Right cardiac atrium (tissue), 5 donors: ENCODE results near the gene ADORA1. TPM values are rescaled to one million over a fixed set of nuclear protein-coding genes. Genes with fewer than 3 reads are reported as not detected.

Source experiments
- ATAC-seq, 2 donors: fragments of 200-7000 bp; cut with Tn5 transposase; one replicate each; pipeline versions ENCODE4 v1.8.0 to v1.9.1; 2020; ENCODE audit warnings: moderate library complexity in 2 of 2, mild to moderate bottlenecking in 1 of 2
- DNase-seq, 3 donors: peaks; one replicate each; pipeline ENCODE4 v3.0.0-alpha.2; 2020
- H3K27ac ChIP-seq: one replicate; pipeline ENCODE4 v1.5.1; 2013; ENCODE audit warnings: mild to moderate bottlenecking, low read length, control low read depth, moderate library complexity
- H3K27me3 ChIP-seq: one replicate; pipeline ENCODE4 v1.6.1; 2013; ENCODE audit not compliant: control insufficient read depth, insufficient read depth
- H3K4me1 ChIP-seq: one replicate; pipeline ENCODE4 v1.6.1; 2013; ENCODE audit warnings: low read length; ENCODE audit not compliant: control insufficient read depth, insufficient read depth
- H3K4me3 ChIP-seq: one replicate; pipeline ENCODE4 v1.5.1; 2013; ENCODE audit warnings: low read length, control low read depth
- H3K9me3 ChIP-seq: one replicate; pipeline ENCODE4 v1.6.1; 2013; ENCODE audit warnings: low read length; ENCODE audit not compliant: control insufficient read depth
- WGBS: extraction: QIAGEN DNeasy Blood & Tissue Kit; methylation state at CpG from one replicate; pipeline ENCODE4 v1.1.7; 2013; 5-methylcytosine and 5-hydroxymethylcytosine counted together
- intact Hi-C, 4 donors: fragments of 100-400 bp; cut with DNase I; formaldehyde crosslinking; loops; one replicate each; pipeline versions ENCODE4 v1.11.0 to v1.14.0; 2022 to 2023
- polyA plus RNA-seq: library from polyadenylated mRNA; stranded (reverse); fragments of 200-250 nt; gene quantifications from one replicate; pipeline ENCODE4 v1.2.3, GENCODE V29; 2013
- total RNA-seq, 4 donors: library from RNA; stranded (reverse); fragmentation: NEBNext Ultra II Directional; extraction: Animal tissue kit (Norgen Biotek cat#: 25700); gene quantifications; one replicate each; pipeline ENCODE4 v1.2.1, GENCODE V29; 2021
- donor health status: healthy with polysubstance abuse.
- donor health status: DM: no; HTN: yes; CAD: no.
- donor health status: DM: no; HTN: no; CAD: no.
- donor health status: DM: no; HTN: yes; CAD: no; lungs with severe emphysema.
- donor health status: DM: yes; HTN: yes; CAD: no.

The ADORA1 gene
- total and polyA plus RNA-seq, 5 donors = 14.8 to 32.9 (median 23.5) TPM

DNA sequence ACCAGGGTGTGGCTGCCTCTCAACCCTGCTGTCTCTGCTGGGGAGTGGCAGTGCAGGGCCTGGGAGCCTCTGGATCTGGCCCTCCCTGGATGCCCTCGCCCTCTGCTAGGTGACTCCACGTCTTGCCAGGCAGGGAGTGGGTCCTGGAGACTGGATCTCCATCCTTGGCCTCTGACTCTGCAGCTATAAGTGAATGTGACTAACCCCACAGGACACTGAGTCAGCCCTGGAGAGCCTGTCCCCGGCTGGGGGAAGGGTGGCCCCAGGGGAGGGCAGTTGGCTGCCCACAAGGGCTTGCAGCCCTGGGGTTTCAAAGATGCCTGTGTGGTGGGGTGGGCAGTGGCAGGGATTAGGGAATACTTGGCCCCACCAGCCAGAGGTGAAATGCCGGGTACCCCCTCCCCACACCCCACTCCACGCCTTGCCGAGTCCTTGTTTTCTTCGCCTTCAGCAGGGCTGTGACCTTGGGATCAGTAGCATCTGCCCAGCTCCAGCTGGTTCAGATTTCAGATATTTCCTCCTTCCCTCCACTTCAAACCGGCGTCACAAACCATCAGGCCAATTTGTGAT lies 50.0 kb downstream of the ADORA1 start:
- Histone ChIP-seq H3K27ac (no peak overlapping the region), H3K9me3 (no peaks in the 10 kb centered on the region), H3K4me3 (no peak overlapping the region), H3K4me1 (peaks cover 6% of the 10 kb centered on the region), H3K27me3 (no peaks in the 10 kb centered on the region)
- intact Hi-C loops = no loop called here
- ATAC-seq (no peak), DNase-seq (no peak)
- WGBS = 63% methylated on average over 9 of the region's 9 CpGs

GRCh38 chr1:203178083-203178482 lies 50.6 kb downstream of the ADORA1 start:
- Histone ChIP-seq H3K4me1 (peaks cover 6% of the 10 kb centered on the region), H3K4me3 (no peak overlapping the region), H3K9me3 (no peaks in the 10 kb centered on the region), H3K27me3 (no peaks in the 10 kb centered on the region), H3K27ac (no peak overlapping the region)
- intact Hi-C loops = no loop called here
- WGBS = 68% methylated on average over 5 of the region's 5 CpGs
- ATAC-seq = no peak
- DNase-seq = no peak

GRCh38 chr1:203178821-203179666 lies 51.5 kb downstream of the ADORA1 start:
- DNase-seq (peak in 1 of 3 donors; percentile 53), ATAC-seq (no peak)
- WGBS = 90% methylated on average over 14 of the region's 14 CpGs
- peaks cover 6% of the 10 kb centered on the region for H3K4me1 ChIP-seq
- no peak overlapping the region for H3K4me3 ChIP-seq
- H3K27me3 ChIP-seq = no peaks in the 10 kb centered on the region
- intact Hi-C loops = no loop called here
- no peaks in the 10 kb centered on the region for H3K9me3 ChIP-seq
- no peak overlapping the region for H3K27ac ChIP-seq

DNA sequence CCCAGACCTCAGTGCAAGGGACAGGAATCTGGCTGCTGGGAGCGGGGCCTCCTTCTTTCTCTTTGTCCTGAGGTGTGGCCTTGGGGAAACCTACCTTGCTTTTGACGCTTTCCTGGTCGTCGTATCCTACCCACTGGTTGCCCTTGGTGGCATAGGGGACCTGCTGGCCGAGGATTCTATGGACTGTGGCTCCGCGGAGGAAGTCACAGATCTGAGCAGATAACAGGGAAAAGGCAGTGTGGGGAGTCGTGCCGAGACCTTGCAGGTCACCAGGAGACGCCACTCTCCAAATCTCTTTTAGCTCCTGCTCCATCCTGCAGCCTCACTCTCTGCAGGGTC lies 52.1 kb downstream of the ADORA1 start:
- Histone ChIP-seq H3K27ac (no peak overlapping the region), H3K9me3 (no peaks in the 10 kb centered on the region), H3K4me3 (no peak overlapping the region), H3K4me1 (peaks cover 6% of the 10 kb centered on the region), H3K27me3 (no peaks in the 10 kb centered on the region)
- 88% methylated on average over 10 of the region's 10 CpGs for WGBS
- DNase-seq = no peak
- intact Hi-C loops = no loop called here
- no peak for ATAC-seq

DNA sequence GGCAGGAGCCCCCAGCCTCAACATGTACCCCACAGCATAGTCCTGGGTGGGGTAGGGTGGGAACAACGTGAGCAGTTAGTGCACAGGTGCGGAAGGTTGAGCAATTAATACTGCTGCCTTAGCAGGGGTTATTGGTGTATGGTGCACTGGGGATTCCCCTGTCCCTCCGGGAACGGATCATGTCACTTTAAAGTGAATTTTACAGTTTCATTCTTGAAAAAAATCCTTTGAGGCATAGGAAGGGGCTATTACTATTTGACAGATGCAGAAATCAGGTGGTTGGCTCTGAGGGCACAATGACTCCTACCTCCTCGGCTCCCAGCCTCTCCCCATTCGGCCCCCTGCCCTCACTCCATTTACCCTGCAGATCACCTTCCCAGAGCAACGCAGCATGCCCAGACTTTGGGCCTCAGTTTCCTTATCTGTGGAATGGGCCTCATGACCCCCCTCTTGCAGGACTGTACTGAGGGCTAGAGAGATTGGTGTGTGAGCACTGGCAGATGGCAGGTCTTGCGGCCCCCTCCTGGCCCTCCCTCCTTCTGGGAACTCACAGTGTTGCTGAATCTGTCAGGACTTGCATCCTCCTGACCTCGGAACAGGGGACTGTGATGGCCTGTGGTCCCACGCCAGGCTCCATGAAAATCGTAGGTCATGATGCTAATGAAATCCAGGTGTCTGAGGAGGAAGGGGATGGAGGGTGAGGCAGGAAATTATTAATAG lies 53.2 kb downstream of the ADORA1 start:
- no peaks in the 10 kb centered on the region for H3K9me3 ChIP-seq
- H3K4me1 ChIP-seq = peaks cover 6% of the 10 kb centered on the region
- no peaks in the 10 kb centered on the region for H3K27me3 ChIP-seq
- WGBS = 84% methylated on average over 11 of the region's 11 CpGs
- intact Hi-C loops = no loop called here
- no peak overlapping the region for H3K4me3 ChIP-seq
- no peak overlapping the region for H3K27ac ChIP-seq
- DNase-seq (no peak), ATAC-seq (no peak)

DNA sequence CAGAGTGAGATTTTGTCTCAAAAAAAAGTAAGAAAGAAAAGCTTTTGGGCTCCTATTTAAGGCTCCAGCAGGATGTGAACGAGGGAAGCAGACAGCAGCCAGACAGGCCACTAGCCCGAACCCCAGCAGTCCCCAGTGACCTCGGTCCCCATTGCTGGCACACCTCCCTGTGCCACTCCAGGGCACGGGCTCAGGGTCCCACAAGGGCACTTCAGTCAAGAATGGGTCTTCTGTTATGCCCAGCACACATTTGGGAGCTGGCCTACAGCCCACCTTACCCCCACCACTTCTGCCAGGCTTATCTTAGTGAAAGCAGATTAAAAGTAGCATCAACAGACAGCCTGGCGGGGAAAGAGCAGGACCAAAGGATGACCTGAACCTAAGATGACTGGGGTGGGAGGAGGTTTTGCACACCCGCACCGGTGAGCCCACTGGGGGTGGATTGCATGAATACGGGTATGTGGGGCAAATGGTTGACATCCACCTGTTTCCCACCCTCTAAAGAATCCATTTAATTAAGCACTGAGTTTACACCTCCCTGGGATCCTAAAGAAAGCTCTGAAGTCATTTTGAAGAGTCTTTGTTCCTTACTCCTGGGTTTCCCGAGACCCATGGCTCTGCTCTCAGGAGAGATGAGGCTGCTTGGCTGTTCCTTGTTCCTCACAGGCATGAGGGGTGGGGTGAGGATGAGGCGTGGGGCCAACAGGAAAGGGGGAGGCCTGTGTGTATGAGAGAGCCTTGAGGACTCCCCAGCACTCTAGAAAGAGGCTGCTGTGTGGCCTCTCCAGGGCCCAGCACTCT lies 54.3 kb downstream of the ADORA1 start:
- Histone ChIP-seq H3K27me3 (no peaks in the 10 kb centered on the region), H3K4me1 (peaks cover 1% of the 10 kb centered on the region), H3K9me3 (no peaks in the 10 kb centered on the region), H3K4me3 (no peak overlapping the region), H3K27ac (no peak overlapping the region)
- DNase-seq = no peak
- intact Hi-C loops = no loop called here
- 57% methylated on average over 10 of the region's 10 CpGs for WGBS
- ATAC-seq = no peak

- Histone ChIP-seq H3K27ac (no peak overlapping the region), H3K27me3 (no peaks in the 10 kb centered on the region), H3K9me3 (no peaks in the 10 kb centered on the region), H3K4me1 (peaks cover 4% of the 10 kb centered on the region), H3K4me3 (no peak overlapping the region)
- WGBS = 92% methylated on average over 7 of the region's 7 CpGs
- DNase-seq (no peak), ATAC-seq (no peak)
- intact Hi-C loops = no loop called here
These were observed 54.9 kb downstream of the ADORA1 start for GRCh38 chr1:203182387-203182953.

DNA sequence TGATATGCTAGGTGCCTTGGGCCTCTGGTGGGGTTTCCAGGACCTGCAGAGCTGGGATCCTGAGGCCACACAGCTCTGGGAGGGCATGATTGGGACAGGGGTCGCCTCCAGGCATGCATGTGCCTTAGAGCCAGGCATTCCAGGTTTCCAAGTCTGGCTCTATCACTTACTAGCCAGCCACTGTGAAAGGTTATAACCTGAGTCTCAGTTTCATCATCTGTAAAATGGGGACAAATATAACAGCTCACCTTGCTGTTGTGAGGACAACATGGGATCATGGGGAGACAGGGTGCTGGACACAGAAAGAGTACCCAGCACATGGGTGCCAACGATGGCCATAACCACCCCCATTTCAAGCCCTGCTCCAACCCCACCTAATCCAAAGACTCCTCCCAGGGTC lies 56.3 kb downstream of the ADORA1 start:
- Histone ChIP-seq H3K27ac (no peak overlapping the region), H3K27me3 (no peaks in the 10 kb centered on the region), H3K4me3 (no peak overlapping the region), H3K4me1 (peaks cover 4% of the 10 kb centered on the region), H3K9me3 (no peaks in the 10 kb centered on the region)
- no peak for ATAC-seq
- DNase-seq = no peak
- 95% methylated on average over 2 of the region's 2 CpGs for whole genome bisulfite sequencing
- intact Hi-C loops = no loop called here

GRCh38 chr1:203184467-203184866 lies 56.9 kb downstream of the ADORA1 start:
- no peak for ATAC-seq
- Histone ChIP-seq H3K27ac (no peak overlapping the region), H3K4me1 (peaks cover 4% of the 10 kb centered on the region), H3K4me3 (no peak overlapping the region), H3K27me3 (no peaks in the 10 kb centered on the region), H3K9me3 (no peaks in the 10 kb centered on the region)
- 97% methylated on average over 4 of the region's 4 CpGs for WGBS
- intact Hi-C loops = no loop called here
- no peak for DNase-seq

DNA sequence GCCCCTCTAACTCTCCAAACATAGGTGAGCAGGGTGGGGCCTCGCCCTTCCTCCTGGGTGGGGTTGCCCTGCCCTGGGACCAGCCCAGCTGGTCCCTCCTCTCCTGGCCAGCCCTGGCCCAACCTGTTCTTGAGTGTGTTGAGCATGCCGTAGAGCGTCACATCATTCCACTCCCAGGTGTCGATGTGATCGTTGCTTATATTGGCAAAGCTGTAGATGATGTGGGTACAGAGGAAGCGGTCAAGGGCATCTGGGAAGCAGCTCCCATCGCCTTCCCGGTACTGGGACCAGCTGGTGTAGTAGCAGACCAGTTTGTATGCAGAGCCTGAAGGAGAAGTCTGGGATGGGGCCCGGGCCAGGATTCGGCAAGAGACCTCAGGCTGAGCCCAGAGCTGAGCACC lies 57.5 kb downstream of the ADORA1 start:
- no peaks in the 10 kb centered on the region for H3K27me3 ChIP-seq
- WGBS = 90% methylated on average over 10 of the region's 10 CpGs
- no peak overlapping the region for H3K27ac ChIP-seq
- DNase-seq = no peak
- peaks cover 4% of the 10 kb centered on the region for H3K4me1 ChIP-seq
- no peaks in the 10 kb centered on the region for H3K9me3 ChIP-seq
- no peak for ATAC-seq
- H3K4me3 ChIP-seq = no peak overlapping the region
- intact Hi-C loops = no loop called here
